Activated CD8-positive, alpha-beta memory T cell treated with anti-CD3 and anti-CD28 coated beads, Interleukin-2, amount 50 U/mL, for 24 hours (primary cell): Measurements from ENCODE around the gene GMDS.

ENCODE experiments used
- DNase-seq: peaks from one replicate; pipeline ENCODE4 v3.0.0-alpha.2; 2020; ENCODE audit errors: extremely low read depth

GMDS gene

GRCh38 chr6:1614448-1615150 is 630.8 kb downstream of the GMDS start:
- DNase-seq, result no peak

DNA sequence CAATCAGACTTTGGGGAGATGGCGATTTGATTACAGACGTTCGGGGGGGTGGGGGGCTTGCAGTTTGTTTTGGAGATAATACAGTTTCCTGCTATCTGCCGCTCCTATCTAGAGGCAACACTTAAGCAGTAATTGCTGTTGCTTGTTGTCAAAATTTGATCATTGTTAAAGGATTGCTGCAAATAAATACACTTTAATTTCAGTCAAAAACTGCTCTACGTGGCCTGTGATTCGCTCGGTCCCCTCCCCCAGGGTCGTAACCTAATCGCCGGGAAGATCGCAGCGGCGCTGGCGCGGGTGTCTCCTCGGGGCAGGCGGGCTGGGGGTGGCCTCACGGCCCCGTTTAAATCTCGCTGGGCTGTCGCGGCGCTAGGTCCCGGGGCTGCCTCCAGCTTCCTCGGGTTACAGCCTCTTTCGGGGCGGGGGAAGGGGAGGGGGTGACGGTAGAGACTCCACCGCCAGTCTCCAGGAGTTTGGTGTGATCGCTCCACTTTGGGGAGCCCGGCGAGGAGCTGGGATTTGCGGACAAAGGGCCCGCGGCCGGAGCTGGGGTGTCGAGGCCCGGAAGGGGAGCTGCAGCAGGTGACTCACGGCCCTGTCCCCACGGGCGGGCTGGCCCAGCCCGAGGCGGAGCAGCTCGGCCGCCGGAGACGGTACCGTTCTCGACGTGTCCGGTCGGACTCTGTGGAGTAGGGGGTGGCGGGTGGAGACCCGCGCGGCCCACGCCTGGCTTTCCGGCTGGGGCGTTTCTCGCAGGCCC is 631.5 kb downstream of the GMDS start:
- no peak for DNase-seq

DNA sequence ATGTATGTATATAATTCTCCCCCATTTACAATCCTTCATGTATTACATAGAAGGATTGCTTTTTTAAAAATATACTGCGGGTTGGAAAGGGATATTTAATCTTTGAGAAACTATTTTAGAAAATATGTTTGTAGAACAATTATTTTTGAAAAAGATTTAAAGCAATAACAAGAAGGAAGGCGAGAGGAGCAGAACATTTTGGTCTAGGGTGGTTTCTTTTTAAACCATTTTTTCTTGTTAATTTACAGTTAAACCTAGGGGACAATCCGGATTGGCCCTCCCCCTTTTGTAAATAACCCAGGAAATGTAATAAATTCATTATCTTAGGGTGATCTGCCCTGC is 632.1 kb downstream of the GMDS start:
- DNase-seq, result no peak

- DNase-seq, result no peak
These were observed 632.5 kb downstream of the GMDS start for GRCh38 chr6:1612974-1613306.

- DNase-seq, result no peak
These were observed 633.0 kb downstream of the GMDS start for GRCh38 chr6:1612299-1612973.

- no peak for DNase-seq
These were observed 633.7 kb downstream of the GMDS start for GRCh38 chr6:1611572-1612298.

DNA sequence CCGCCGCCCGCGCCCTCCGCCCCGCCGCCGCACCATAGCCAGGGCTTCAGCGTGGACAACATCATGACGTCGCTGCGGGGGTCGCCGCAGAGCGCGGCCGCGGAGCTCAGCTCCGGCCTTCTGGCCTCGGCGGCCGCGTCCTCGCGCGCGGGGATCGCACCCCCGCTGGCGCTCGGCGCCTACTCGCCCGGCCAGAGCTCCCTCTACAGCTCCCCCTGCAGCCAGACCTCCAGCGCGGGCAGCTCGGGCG is 634.2 kb downstream of the GMDS start:
- DNase-seq, result no peak

DNA sequence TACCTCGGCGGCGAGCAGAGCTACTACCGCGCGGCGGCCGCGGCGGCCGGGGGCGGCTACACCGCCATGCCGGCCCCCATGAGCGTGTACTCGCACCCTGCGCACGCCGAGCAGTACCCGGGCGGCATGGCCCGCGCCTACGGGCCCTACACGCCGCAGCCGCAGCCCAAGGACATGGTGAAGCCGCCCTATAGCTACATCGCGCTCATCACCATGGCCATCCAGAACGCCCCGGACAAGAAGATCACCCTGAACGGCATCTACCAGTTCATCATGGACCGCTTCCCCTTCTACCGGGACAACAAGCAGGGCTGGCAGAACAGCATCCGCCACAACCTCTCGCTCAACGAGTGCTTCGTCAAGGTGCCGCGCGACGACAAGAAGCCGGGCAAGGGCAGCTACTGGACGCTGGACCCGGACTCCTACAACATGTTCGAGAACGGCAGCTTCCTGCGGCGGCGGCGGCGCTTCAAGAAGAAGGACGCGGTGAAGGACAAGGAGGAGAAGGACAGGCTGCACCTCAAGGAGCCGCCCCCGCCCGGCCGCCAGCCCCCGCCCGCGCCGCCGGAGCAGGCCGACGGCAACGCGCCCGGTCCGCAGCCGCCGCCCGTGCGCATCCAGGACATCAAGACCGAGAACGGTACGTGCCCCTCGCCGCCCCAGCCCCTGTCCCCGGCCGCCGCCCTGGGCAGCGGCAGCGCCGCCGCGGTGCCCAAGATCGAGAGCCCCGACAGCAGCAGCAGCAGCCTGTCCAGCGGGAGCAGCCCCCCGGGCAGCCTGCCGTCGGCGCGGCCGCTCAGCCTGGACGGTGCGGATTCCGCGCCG is 634.7 kb downstream of the GMDS start:
- no peak for DNase-seq

DNA sequence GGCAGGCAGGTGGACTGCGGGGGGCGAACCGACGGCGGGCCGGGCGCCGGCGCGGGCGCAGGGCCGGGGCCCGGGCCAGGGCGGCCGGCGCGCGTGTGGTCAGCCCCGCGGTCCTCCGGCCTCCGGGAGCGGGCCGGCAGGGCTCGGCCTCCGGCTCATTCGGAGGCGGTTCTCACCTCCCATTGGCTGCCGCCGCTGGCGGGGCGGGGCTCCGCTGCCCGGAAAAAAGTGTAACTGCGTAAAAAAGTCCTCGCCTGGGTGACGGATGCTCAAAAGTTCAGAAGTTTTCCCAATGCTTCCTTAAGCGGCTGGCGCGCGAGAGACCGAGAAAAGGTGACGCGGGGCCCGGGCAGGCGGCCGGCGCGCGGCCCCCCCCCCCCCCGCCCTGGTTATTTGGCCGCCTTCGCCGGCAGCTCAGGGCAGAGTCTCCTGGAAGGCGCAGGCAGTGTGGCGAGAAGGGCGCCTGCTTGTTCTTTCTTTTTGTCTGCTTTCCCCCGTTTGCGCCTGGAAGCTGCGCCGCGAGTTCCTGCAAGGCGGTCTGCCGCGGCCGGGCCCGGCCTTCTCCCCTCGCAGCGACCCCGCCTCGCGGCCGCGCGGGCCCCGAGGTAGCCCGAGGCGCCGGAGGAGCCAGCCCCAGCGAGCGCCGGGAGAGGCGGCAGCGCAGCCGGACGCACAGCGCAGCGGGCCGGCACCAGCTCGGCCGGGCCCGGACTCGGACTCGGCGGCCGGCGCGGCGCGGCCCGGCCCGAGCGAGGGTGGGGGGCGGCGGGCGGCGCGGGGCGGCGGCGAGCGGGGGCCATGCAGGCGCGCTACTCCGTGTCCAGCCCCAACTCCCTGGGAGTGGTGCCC is 635.5 kb downstream of the GMDS start, which contains the start of gene FOXC1:
FOXC1 (plus strand) TSS at position 268 of the 849 bp plus-strand sequence; CDS start at position 799, 531 bp downstream.
- DNase-seq, result no peak

DNA sequence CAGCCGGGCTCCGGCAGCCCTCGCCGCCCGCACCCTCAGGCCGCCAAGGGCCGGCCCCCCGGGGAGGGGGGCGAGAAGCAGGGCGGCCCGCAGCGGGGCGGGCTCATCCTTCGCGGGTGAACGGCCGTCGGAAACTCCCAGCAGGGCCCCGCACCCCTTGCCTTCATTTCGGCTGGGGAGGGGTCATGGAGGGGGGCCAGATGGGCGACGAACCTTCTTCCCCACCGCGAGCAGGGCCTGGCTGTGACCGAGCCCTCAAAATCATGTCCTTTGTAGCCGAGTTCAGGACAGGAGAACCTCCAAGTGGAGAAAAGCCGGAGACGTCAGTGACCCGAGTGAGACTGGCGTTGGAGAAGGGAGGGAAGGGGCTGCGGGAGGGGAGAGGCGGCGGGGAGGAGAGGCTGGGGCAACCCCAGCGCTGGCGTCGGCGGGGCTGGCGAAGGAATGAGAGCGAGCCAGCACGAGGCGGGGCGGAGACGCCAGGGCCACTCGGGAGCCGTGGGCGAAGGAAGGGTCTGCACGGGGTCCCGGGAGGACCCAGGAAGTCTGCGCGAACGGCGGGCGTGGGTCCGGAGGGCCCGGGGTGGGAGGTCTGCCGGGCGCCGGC is 636.3 kb downstream of the GMDS start:
- DNase-seq, result no peak

- DNase-seq, result no peak
These were observed 637.0 kb downstream of the GMDS start for GRCh38 chr6:1608222-1609040.

DNA sequence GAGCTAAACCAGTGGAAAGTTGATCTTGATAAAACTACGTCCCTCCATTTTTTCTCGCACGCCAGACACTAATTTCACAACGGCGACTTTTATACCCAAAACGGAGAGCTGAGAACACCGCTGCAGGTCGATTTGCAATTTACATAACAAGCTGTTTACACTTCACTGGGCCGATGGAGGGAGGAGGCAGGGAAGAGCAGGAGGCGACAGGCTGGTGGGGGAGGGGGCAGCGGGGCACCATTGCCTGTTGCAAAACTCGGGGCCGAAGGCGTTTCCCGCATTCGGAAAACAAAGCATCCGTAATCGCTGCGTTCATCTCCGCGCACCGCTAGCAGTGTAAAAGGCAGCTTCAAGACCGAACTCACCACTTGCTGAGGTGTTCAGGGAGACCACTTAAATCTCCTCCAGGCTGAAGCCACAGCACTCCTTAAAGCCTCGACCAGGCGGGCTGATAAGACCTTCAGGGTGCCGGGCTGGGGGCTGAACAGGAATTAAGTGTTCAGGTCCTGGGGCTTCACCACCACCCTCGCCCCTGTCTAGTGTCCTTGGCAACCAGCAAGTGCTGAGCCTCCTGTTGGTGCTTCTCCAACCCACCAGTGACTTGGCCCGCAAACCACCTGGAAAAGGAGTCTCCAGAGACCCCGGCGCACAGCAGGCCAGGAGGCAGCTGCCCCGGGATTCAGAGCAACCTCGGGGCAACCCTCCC is 637.7 kb downstream of the GMDS start:
- no peak for DNase-seq

DNA sequence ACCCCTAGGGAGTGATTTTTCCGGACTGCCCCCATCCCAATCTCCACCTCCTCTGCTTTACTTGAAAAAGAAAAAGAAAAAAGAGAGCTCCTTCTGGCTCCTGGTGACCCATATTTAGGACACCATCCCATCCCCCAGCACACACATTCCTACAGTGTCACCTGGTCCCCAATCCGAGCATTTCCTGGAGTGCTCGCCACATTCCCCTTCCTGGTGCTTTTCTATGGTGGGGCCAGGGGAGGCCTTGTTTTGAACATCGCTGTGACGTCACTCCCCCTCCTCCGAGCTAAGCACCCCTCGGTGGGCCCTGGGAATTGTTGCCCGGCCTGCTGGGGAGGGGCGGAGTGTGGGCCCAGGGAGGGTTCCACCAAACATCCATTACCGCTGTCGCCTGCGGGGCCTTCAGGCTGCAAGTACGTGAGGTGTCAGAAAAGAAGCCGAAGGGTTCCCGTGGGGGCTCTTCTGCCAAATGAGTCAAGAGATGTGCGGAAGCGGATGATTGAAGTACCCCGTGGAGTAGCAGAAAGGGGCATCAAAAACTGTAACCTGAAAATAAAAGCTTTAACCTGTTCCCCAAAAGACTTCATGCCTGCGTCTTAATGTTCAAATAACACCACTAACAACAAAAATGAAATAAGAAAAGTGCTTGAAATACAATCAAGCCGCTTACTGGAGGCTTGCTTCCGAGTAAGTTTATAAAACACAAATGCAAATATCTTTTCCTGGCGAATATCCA is 638.5 kb downstream of the GMDS start:
- DNase-seq, result no peak

GRCh38 chr6:1605893-1606779 is 639.3 kb downstream of the GMDS start:
- DNase-seq, result no peak

DNA sequence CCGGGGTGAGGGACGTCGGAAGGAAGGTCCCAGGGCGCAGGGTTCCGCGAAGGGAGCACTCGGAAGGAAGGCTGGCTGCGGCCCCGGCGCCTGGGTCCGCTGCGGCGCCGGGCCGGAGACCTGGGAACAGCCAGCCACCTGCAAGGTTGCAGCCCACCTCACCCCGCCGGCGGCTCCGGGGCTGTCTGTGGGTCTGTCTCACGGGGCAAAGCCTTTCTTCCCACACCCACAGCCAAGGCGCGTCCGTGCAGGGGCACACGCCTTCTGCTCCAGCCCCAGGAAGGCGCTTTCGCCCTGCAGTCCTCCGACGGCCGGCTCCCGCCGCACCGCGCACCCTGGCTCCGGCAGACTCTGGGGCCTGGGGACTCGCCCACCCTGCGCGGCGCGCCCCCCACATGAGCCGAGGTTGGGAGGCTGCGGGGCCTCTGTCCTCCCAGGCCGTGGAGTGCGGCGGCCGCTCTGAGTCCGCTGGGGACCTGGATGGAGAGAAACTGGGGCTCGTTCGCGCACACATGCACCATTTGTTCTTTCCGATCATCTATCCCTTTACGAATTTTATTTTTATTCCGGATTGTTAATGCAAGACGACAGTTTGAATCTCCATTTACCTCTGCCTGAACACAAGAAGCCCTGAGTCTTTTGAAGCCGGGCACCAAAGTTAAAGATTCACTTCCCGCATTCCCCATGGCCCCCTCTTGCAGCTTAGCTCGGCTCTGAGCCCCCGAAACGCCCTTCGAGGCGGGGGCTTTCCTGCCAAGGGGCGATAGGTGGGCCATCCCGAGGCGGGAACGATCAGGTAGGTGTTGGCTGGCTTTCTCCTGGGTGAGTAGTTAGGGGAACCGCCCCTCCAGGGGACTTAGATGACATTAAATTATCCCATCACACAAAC is 640.2 kb downstream of the GMDS start:
- DNase-seq, result no peak
